HFFc6 (cell line): ENCODE results near the gene MFRP. TPM values are rescaled to one million over a fixed set of nuclear protein-coding genes. Genes with fewer than 3 reads are reported as not detected.

Experiments
- DNase-seq: peaks from one replicate; pipeline ENCODE4 v3.0.0-alpha.2; 2018
- H3K27ac Mint-ChIP-seq: 2 replicates; pipeline ENCODE4 v1.8.0; 2020; ENCODE audit warnings: mild to moderate bottlenecking, mixed read lengths
- H3K27me3 Mint-ChIP-seq: 2 replicates; pipeline ENCODE4 v1.8.0; 2021; ENCODE audit warnings: mild to moderate bottlenecking, moderate library complexity, mixed read lengths; ENCODE audit not compliant: insufficient read depth
- H3K36me3 Mint-ChIP-seq: 2 replicates; pipeline ENCODE4 v1.8.0; 2021; ENCODE audit warnings: low read depth, mixed read lengths
- H3K4me1 Mint-ChIP-seq: 2 replicates; pipeline ENCODE4 v1.8.0; 2020; ENCODE audit warnings: low read depth, mixed read lengths
- H3K4me3 Mint-ChIP-seq: 2 replicates; pipeline ENCODE4 v1.8.0; 2020; ENCODE audit warnings: mild to moderate bottlenecking, moderate library complexity, mixed read lengths
- H3K9me3 Mint-ChIP-seq: 2 replicates; pipeline ENCODE4 v1.8.0; 2020; ENCODE audit warnings: mild to moderate bottlenecking, mixed read lengths
- CTCF ChIP-seq: fragments of 200-600 bp; sonication (generic); IDR thresholded peaks from 2 replicates; pipeline ENCODE4 v1.5.0; 2021; ENCODE audit warnings: antibody characterized with exemption, mild to moderate bottlenecking
- total RNA-seq, 6 experiments: library from RNA; stranded (reverse); fragmentation: NEBNext Ultra II Directional; extraction: Animal tissue kit (Norgen Biotek cat#: 25700); gene quantifications; 2 replicates in 1 of 6; 3 replicates in 5 of 6; pipeline ENCODE4 v1.2.3, GENCODE V29; 2021

Gene MFRP
- total RNA-seq, 6 experiments from 2014 or later = not detected

GRCh38 chr11:119338318-119338890 is 8.1 kb downstream of the MFRP start:
- peak overlapping the region; percentile 78 for H3K4me3 Mint-ChIP-seq
- H3K27ac Mint-ChIP-seq = peak overlapping the region; percentile 88
- no peaks in the 10 kb centered on the region for H3K9me3 Mint-ChIP-seq
- peaks cover 21% of the 10 kb centered on the region; the same call in 1 of the 2 replicates for H3K36me3 Mint-ChIP-seq
- H3K4me1 Mint-ChIP-seq = peaks cover 61% of the 10 kb centered on the region
- peak; percentile 52 for DNase-seq
- TF ChIP-seq CTCF = peak; percentile 89
- H3K27me3 Mint-ChIP-seq = peaks cover 18% of the 10 kb centered on the region

GRCh38 chr11:119337581-119338317 is 8.8 kb downstream of the MFRP start:
- no peak for TF ChIP-seq CTCF
- Mint-ChIP-seq H3K4me1 (peaks cover 61% of the 10 kb centered on the region), H3K4me3 (peak overlapping the region; percentile 78), H3K27ac (peak overlapping the region; percentile 88), H3K27me3 (peaks cover 12% of the 10 kb centered on the region), H3K36me3 (peaks cover 21% of the 10 kb centered on the region; the same call in 1 of the 2 replicates), H3K9me3 (no peaks in the 10 kb centered on the region)
- DNase-seq = peak; percentile 54

- Mint-ChIP-seq H3K27ac (peak overlapping the region; percentile 88), H3K36me3 (peaks cover 21% of the 10 kb centered on the region; the same call in 1 of the 2 replicates), H3K27me3 (peaks cover 9% of the 10 kb centered on the region), H3K4me3 (peak overlapping the region; percentile 78), H3K4me1 (peaks cover 61% of the 10 kb centered on the region), H3K9me3 (no peaks in the 10 kb centered on the region)
- DNase-seq = no peak
- no peak for TF ChIP-seq CTCF
These were observed 9.6 kb downstream of the MFRP start for GRCh38 chr11:119336744-119337469.

GRCh38 chr11:119335655-119336543 is 10.6 kb downstream of the MFRP start:
- TF ChIP-seq CTCF = no peak
- Mint-ChIP-seq H3K4me3 (peak overlapping the region; percentile 97), H3K4me1 (peaks cover 57% of the 10 kb centered on the region), H3K27me3 (peaks cover 2% of the 10 kb centered on the region), H3K9me3 (no peaks in the 10 kb centered on the region), H3K36me3 (peaks cover 21% of the 10 kb centered on the region; the same call in 1 of the 2 replicates), H3K27ac (peak overlapping the region; percentile 97)
- no peak for DNase-seq
